Measurements from ENCODE around the gene B9D2.
A peak's percentile ranks its signal among the peaks of the same experiment; 100 is the strongest.

B9D2 gene

GRCh38 chr19:41327576-41328156, 36.3 kb downstream of the B9D2 start (continued):
- no peak for TF ChIP-seq CREB5 (CRISPR knock-in tag; IDR thresholded peaks at IDR 0.05; ENCODE audit: low read depth)
- no peak for TF ChIP-seq ESRRG (CRISPR knock-in tag; IDR thresholded peaks at IDR 0.05)
- TF ChIP-seq SNAI2 (CRISPR knock-in tag; IDR thresholded peaks at IDR 0.05) = no peak
- no peak for TF ChIP-seq ZNF565 (CRISPR knock-in tag; conservative IDR thresholded peaks at IDR 0.05; ENCODE audit: low read depth)
- TF ChIP-seq OSR1 (CRISPR knock-in tag; IDR thresholded peaks at IDR 0.05) = no peak
- no peak for TF ChIP-seq PPARA (CRISPR knock-in tag; IDR thresholded peaks at IDR 0.05; ENCODE audit: borderline replicate concordance)

- TF ChIP-seq ZFP3 (CRISPR knock-in tag; IDR thresholded peaks at IDR 0.05) = no peak
- TF ChIP-seq BACH2 (CRISPR knock-in tag; IDR thresholded peaks at IDR 0.05; ENCODE audit: borderline replicate concordance) = no peak
- no peak for TF ChIP-seq PATZ1 (CRISPR knock-in tag; IDR thresholded peaks at IDR 0.05; ENCODE audit: borderline replicate concordance)
- TF ChIP-seq POU6F1 (CRISPR knock-in tag; IDR thresholded peaks at IDR 0.05; ENCODE audit: borderline replicate concordance, low read depth) = no peak
- no peak for TF ChIP-seq ZNF70 (CRISPR knock-in tag; IDR thresholded peaks at IDR 0.05)
- TF ChIP-seq TSHZ2 (CRISPR knock-in tag; IDR thresholded peaks at IDR 0.05) = no peak
- no peak for TF ChIP-seq RARB (CRISPR knock-in tag; IDR thresholded peaks at IDR 0.05)
- no peak for TF ChIP-seq CREB5 (CRISPR knock-in tag; IDR thresholded peaks at IDR 0.05; ENCODE audit: low read depth)
- no peak for TF ChIP-seq GLIS3 (CRISPR knock-in tag; IDR thresholded peaks at IDR 0.05)
- no peak for TF ChIP-seq CSRNP3 (CRISPR knock-in tag; IDR thresholded peaks at IDR 0.05)
- no peak for ATAC-seq
These were observed 36.8 kb downstream of the B9D2 start for GRCh38 chr19:41327076-41327575.

GRCh38 chr19:41325947-41326706, 37.8 kb downstream of the B9D2 start:
- 0 out of 2 replicates have a peak, but pooled peaks have one; percentile 22 for TF ChIP-seq PATZ1 (CRISPR knock-in tag; IDR thresholded peaks at IDR 0.05; ENCODE audit: borderline replicate concordance)
- TF ChIP-seq ZNF70 (CRISPR knock-in tag; IDR thresholded peaks at IDR 0.05) = no peak
- peak; percentile 27; the same call in 1 of the 2 replicates for TF ChIP-seq ZFP3 (CRISPR knock-in tag; IDR thresholded peaks at IDR 0.05)
- peak; percentile 6 for ATAC-seq

Data from SK-N-SH treated with all-trans-retinoic acid at 6 μM for 48 hours (cell line).